ENCODE measurements around the gene ZNF608. TPM values are rescaled to one million over a fixed set of nuclear protein-coding genes. Genes with fewer than 3 reads are reported as not detected.

Gene ZNF608
- total and polyA plus RNA-seq, 11 donors = 3.3 to 26.7 (median 10.1) TPM

DNA sequence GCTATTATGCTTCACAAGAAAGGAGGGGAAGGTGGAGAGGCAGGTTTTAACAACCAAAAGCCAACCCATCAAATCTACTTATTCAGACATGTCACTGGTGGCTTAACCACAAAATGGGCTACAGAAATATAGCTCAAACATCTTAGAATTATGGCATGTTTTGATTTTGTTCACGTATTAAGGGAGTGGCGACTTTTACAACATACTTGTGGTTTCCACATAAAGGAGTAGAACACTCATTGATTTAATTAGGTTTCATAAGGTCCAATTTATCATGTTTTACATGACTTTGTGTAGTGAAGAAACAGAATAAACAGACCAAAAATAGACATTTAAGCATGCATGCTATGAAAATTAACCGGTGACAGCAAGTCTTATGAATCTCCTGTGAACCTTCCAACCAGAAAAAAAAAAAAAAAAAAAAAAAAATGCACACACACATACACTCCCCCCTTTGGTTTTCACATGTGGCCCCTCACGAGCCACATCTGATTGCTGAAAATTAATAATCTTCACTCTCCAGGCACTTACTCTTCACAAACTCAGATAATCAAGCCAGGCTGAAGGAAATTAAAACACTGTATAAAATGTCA, 5.4 kb downstream of the ZNF608 start:
- ATAC-seq (no peak), DNase-seq (no peak)
- no peaks in the 10 kb centered on the region for H3K9me3 ChIP-seq
- peak overlapping the region in 1 of 12 donors; percentile 35 for H3K27ac ChIP-seq
- WGBS, 4 donors = 88 to 95% (median 93%) methylated on average over 4 of the region's 4 CpGs
- no peaks in the 10 kb centered on the region for H3K36me3 ChIP-seq
- no peak overlapping the region for H3K4me3 ChIP-seq
- TF ChIP-seq POLR2A (IDR thresholded peaks at IDR 0.05) = no peak
- TF ChIP-seq, protein P1, sequence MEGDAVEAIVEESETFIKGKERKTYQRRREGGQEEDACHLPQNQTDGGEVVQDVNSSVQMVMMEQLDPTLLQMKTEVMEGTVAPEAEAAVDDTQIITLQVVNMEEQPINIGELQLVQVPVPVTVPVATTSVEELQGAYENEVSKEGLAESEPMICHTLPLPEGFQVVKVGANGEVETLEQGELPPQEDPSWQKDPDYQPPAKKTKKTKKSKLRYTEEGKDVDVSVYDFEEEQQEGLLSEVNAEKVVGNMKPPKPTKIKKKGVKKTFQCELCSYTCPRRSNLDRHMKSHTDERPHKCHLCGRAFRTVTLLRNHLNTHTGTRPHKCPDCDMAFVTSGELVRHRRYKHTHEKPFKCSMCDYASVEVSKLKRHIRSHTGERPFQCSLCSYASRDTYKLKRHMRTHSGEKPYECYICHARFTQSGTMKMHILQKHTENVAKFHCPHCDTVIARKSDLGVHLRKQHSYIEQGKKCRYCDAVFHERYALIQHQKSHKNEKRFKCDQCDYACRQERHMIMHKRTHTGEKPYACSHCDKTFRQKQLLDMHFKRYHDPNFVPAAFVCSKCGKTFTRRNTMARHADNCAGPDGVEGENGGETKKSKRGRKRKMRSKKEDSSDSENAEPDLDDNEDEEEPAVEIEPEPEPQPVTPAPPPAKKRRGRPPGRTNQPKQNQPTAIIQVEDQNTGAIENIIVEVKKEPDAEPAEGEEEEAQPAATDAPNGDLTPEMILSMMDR (IDR thresholded peaks at IDR 0.05) = no peak
- intact Hi-C loops (cut with DNase I) = loop anchor here in 6 of 10 donors (5.0 to 10.0 kb wide), 11 partner anchors 34 to 1784 kb away; no protein-coding TSS in a partner anchor
- peaks cover 0 to 11% (median 0%) of the 10 kb centered on the region in 9 donors for H3K27me3 ChIP-seq
- H3K4me1 ChIP-seq = peaks cover 0 to 81% (median 44%) of the 10 kb centered on the region in 12 donors

DNA sequence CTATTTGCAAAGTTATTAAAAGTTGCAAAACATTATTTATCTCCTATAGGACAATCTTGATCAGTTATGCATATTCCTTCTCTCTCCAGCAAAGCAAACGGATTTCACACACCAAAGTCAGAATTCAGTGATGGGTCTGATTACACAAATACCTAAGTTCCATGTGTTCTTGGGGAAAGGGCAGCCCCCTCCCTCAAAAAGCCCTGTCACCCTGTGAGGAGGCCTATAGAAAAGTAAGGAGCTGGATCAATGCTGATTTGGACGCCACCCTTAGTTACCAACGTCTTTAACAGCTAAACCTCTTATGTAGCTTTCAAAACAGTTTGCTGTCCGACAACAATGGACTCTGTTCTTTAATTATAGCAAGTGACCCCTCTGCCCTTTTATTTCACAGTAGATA, 6.4 kb downstream of the ZNF608 start:
- Histone ChIP-seq H3K27ac (peak overlapping the region in 1 of 12 donors; percentile 7), H3K36me3 (no peaks in the 10 kb centered on the region), H3K4me1 (peaks cover 0 to 78% (median 47%) of the 10 kb centered on the region in 12 donors), H3K27me3 (peaks cover 0 to 11% (median 0%) of the 10 kb centered on the region in 9 donors), H3K4me3 (no peak overlapping the region), H3K9me3 (no peaks in the 10 kb centered on the region)
- intact Hi-C loops (cut with DNase I) = loop anchor here in 6 of 10 donors (5.0 to 10.0 kb wide), 11 partner anchors 33 to 1785 kb away; no protein-coding TSS in a partner anchor
- ATAC-seq (no peak), DNase-seq (no peak)
- TF ChIP-seq POLR2A (IDR thresholded peaks at IDR 0.05) = no peak
- TF ChIP-seq, protein P1 (IDR thresholded peaks at IDR 0.05) = no peak
- WGBS, 4 donors = 79 to 85% (median 80%) methylated on average over 4 of the region's 4 CpGs

DNA sequence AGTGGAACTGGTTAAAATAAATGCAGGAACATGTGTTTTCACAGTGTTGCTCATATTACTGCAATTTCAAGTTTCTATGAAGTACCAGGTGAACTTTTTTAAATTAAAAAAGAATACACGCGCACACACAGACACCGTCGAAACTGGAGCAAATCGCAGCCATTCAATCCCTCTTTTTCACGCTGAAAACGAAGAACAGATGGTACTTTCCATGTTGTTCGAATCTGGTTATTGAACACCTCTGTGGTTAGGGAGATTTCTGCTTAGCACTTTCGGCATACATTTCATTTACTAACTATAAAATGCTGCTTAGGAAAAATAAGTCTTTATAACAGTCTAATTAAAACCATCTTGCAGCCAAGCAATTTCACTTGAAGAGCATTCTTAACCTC, 6.8 kb downstream of the ZNF608 start:
- TF ChIP-seq POLR2A (IDR thresholded peaks at IDR 0.05) = no peak
- TF ChIP-seq, protein P1 (IDR thresholded peaks at IDR 0.05) = no peak
- ATAC-seq = no peak
- Histone ChIP-seq H3K27me3 (peaks cover 0 to 8% (median 0%) of the 10 kb centered on the region in 9 donors), H3K27ac (peak overlapping the region in 1 of 12 donors; percentile 7), H3K4me3 (no peak overlapping the region), H3K4me1 (peaks cover 0 to 73% (median 47%) of the 10 kb centered on the region in 12 donors), H3K9me3 (no peaks in the 10 kb centered on the region), H3K36me3 (no peaks in the 10 kb centered on the region)
- WGBS, 4 donors = 87 to 92% (median 88%) methylated on average over 9 of the region's 9 CpGs
- intact Hi-C loops (cut with DNase I) = loop anchor here in 6 of 10 donors (5.0 to 10.0 kb wide), 11 partner anchors 32 to 1785 kb away; no protein-coding TSS in a partner anchor
- DNase-seq = no peak

DNA sequence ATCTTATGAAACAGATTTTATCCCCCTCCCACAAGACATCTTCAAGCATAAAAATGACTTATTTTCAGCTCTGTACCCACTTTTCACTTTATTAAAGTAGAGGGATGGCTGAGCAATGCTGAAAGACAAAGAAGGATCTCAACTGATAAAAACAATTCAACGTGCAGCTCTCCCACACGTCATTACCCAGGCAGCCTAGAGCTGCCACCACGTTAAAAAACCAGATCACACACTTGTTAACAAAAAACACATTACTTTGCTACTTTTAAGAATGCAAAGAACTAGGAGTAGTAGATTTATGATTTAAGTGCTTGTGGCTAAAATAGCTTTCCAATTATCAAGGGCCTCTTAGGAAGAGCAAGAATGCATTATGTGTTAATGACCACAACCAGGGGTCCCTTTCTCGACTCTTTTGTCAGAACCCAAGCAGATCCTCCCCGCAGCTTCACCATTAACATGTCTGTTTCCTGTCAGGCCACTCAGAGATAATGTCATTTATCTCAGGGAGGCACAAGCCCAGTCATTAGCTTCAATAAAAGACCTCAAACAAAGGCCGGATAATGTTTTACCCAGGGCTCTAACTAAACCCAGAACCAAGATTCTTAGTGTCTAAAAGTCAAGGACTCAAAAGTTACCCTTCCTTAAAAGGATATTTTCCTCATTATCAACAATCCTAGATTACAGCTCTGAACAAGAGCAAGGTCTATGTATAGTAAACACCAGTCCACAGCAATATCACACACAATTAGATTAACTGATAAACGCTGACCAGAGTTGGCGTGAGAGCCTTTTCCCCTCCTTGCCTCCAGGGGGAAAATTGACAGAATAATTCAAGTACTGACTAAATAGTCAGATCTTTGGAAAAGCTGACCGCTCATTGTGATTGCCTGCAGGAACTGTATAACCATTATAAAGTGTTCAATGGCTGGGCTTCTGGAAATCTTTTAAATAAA, 7.5 kb downstream of the ZNF608 start:
- 40 to 54% (median 46%) methylated on average over 9 of the region's 9 CpGs for whole genome bisulfite sequencing, 4 donors
- no peak overlapping the region for H3K4me3 ChIP-seq
- H3K4me1 ChIP-seq = peaks cover 0 to 72% (median 44%) of the 10 kb centered on the region in 12 donors
- H3K9me3 ChIP-seq = no peaks in the 10 kb centered on the region
- peaks cover 0 to 2% (median 0%) of the 10 kb centered on the region in 9 donors for H3K27me3 ChIP-seq
- DNase-seq (no peak), ATAC-seq (no peak)
- intact Hi-C loops (cut with DNase I) = no loop called here
- TF ChIP-seq, protein P1 (IDR thresholded peaks at IDR 0.05) = peak in 1 of 12 donors; percentile 11
- TF ChIP-seq POLR2A (IDR thresholded peaks at IDR 0.05) = no peak
- no peaks in the 10 kb centered on the region for H3K36me3 ChIP-seq
- H3K27ac ChIP-seq = peak overlapping the region in 1 of 12 donors; percentile 43
